Measurements from ENCODE around the gene GALNT9. TPM values are rescaled to one million over a fixed set of nuclear protein-coding genes. Genes with fewer than 3 reads are reported as not detected.
"Not testable (repeated sequence)": the region's sequence is repeated elsewhere in the genome, so short reads cannot be mapped to it uniquely, and the experiment has no call there.

GALNT9 gene
- polyA plus RNA-seq (13.5 and 18.0 TPM in 2 replicates), polyA minus RNA-seq (20.7 and 20.8 TPM in 2 replicates)

GRCh38 chr12:132329036-132329719 lies at the start of gene GALNT9:
Gene GALNT9 (minus strand): TSS chr12:132329589. CDS start chr12:132329203, 386 bp downstream.
- TF ChIP-seq, protein P1, sequence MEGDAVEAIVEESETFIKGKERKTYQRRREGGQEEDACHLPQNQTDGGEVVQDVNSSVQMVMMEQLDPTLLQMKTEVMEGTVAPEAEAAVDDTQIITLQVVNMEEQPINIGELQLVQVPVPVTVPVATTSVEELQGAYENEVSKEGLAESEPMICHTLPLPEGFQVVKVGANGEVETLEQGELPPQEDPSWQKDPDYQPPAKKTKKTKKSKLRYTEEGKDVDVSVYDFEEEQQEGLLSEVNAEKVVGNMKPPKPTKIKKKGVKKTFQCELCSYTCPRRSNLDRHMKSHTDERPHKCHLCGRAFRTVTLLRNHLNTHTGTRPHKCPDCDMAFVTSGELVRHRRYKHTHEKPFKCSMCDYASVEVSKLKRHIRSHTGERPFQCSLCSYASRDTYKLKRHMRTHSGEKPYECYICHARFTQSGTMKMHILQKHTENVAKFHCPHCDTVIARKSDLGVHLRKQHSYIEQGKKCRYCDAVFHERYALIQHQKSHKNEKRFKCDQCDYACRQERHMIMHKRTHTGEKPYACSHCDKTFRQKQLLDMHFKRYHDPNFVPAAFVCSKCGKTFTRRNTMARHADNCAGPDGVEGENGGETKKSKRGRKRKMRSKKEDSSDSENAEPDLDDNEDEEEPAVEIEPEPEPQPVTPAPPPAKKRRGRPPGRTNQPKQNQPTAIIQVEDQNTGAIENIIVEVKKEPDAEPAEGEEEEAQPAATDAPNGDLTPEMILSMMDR (IDR thresholded peaks at IDR 0.05; ENCODE audit: poor library complexity, severe bottlenecking): peak; percentile 46
- TF ChIP-seq MXI1 (conservative IDR thresholded peaks at IDR 0.05; ENCODE audit: poor library complexity, severe bottlenecking) (no peak), POLR2AphosphoS5 (IDR thresholded peaks at IDR 0.05) (no peak), SMC3 (conservative IDR thresholded peaks at IDR 0.05; ENCODE audit: poor library complexity) (peak; percentile 33), RAD21 (conservative IDR thresholded peaks at IDR 0.05) (peak; percentile 32), EP300 (conservative IDR thresholded peaks at IDR 0.05; ENCODE audit: poor library complexity, severe bottlenecking) (no peak), TAF1 (IDR thresholded peaks at IDR 0.05; ENCODE audit: low read depth) (no peak), EZH2 (IDR thresholded peaks at IDR 0.05; ENCODE audit: borderline replicate concordance, insufficient read depth, low read length, poor library complexity, severe bottlenecking) (no peak)
- TF ChIP-seq, protein P2, sequence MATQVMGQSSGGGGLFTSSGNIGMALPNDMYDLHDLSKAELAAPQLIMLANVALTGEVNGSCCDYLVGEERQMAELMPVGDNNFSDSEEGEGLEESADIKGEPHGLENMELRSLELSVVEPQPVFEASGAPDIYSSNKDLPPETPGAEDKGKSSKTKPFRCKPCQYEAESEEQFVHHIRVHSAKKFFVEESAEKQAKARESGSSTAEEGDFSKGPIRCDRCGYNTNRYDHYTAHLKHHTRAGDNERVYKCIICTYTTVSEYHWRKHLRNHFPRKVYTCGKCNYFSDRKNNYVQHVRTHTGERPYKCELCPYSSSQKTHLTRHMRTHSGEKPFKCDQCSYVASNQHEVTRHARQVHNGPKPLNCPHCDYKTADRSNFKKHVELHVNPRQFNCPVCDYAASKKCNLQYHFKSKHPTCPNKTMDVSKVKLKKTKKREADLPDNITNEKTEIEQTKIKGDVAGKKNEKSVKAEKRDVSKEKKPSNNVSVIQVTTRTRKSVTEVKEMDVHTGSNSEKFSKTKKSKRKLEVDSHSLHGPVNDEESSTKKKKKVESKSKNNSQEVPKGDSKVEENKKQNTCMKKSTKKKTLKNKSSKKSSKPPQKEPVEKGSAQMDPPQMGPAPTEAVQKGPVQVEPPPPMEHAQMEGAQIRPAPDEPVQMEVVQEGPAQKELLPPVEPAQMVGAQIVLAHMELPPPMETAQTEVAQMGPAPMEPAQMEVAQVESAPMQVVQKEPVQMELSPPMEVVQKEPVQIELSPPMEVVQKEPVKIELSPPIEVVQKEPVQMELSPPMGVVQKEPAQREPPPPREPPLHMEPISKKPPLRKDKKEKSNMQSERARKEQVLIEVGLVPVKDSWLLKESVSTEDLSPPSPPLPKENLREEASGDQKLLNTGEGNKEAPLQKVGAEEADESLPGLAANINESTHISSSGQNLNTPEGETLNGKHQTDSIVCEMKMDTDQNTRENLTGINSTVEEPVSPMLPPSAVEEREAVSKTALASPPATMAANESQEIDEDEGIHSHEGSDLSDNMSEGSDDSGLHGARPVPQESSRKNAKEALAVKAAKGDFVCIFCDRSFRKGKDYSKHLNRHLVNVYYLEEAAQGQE (IDR thresholded peaks at IDR 0.05; ENCODE audit: borderline replicate concordance): no peak
- Histone ChIP-seq H3K4me3 (ENCODE audit: low read length) (peak within 1 kb of the TSS; percentile 72), H3K9me3 (ENCODE audit: low read length) (no peaks in the 10 kb centered on the region), H3F3A (ENCODE audit: insufficient read depth, low read length, poor library complexity, severe bottlenecking) (no peaks in the 10 kb centered on the region), H2AFZ (ENCODE audit: low read depth, low read length) (no peak within 1 kb of the TSS), H3K4me2 (ENCODE audit: low read length) (peak within 1 kb of the TSS; percentile 30), H3K27me3 (ENCODE audit: insufficient read depth, low read depth, low read length) (peaks cover 37% of the 10 kb centered on the region), H3K36me3 (ENCODE audit: insufficient read depth, low read length) (no peaks in the 10 kb centered on the region), H3K9ac (ENCODE audit: low read length) (peak within 1 kb of the TSS; percentile 60), H4K20me1 (ENCODE audit: insufficient read depth) (no peaks in the 10 kb centered on the region), H3K27ac (ENCODE audit: low read length) (no peak within 1 kb of the TSS), H3K79me2 (replicated peaks; ENCODE audit: insufficient read depth, low read length) (no peaks in the 10 kb centered on the region), H3K9me2 (ENCODE audit: insufficient read depth, low read length) (no peaks in the 10 kb centered on the region)

DNA sequence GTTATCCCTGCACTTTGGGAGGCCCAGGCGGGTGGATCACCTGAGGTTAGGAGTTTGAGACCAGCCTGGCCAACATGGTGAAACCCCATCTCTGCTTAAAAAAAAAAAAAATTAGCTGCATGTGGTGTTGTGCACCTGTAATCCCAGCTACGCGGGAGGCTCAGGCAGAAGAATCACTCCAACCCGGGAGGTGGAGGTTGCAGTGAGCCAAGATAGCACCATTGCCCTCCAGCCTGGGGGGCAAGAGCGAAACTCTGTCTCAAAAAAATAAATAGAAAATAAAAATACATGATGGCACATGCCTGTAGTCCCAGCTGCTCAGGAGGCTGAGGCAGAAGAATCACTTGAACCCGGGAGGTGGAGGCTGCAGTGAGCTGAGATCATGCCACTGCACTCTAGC lies 49.7 kb upstream of the GALNT9 start:
- H3K9me2 ChIP-seq (ENCODE audit: insufficient read depth, low read length); H4K20me1 ChIP-seq (ENCODE audit: insufficient read depth); H3F3A ChIP-seq (ENCODE audit: insufficient read depth, low read length, poor library complexity, severe bottlenecking); H3K4me3 ChIP-seq (ENCODE audit: low read length); H3K27ac ChIP-seq (ENCODE audit: low read length); H3K9ac ChIP-seq (ENCODE audit: low read length); H3K4me2 ChIP-seq (ENCODE audit: low read length); H3K9me3 ChIP-seq (ENCODE audit: low read length); H3K36me3 ChIP-seq (ENCODE audit: insufficient read depth, low read length); H3K79me2 ChIP-seq (replicated peaks; ENCODE audit: insufficient read depth, low read length); H2AFZ ChIP-seq (ENCODE audit: low read depth, low read length): not testable (repeated sequence)
- peaks cover 45% of the 10 kb centered on the region for H3K27me3 ChIP-seq (ENCODE audit: insufficient read depth, low read depth, low read length)
